Chondrocyte (in vitro differentiated cells): ENCODE data around the gene DYNC1I1. TPM values are rescaled to one million over a fixed set of nuclear protein-coding genes. Genes with fewer than 3 reads are reported as not detected.

ENCODE experiments used
- DNase-seq: peaks from one replicate; pipeline ENCODE4 v3.0.0; 2021; ENCODE audit warnings: mixed read lengths, low spot score
- H3K27ac Mint-ChIP-seq: one replicate; pipeline ENCODE4 v1.8.0; 2021; ENCODE audit warnings: mild to moderate bottlenecking, moderate library complexity, mixed read lengths; ENCODE audit not compliant: unreplicated experiment
- H3K27me3 Mint-ChIP-seq: 2 replicates; pipeline ENCODE4 v1.8.0; 2021; ENCODE audit warnings: low read depth, mixed read lengths
- H3K36me3 Mint-ChIP-seq: 2 replicates; pipeline ENCODE4 v1.8.0; 2021; ENCODE audit warnings: low read depth, mixed read lengths
- H3K4me1 Mint-ChIP-seq: 2 replicates; pipeline ENCODE4 v1.8.0; 2021; ENCODE audit warnings: low read depth, mild to moderate bottlenecking, mixed read lengths
- H3K4me3 Mint-ChIP-seq: one replicate; pipeline ENCODE4 v1.8.0; 2021; ENCODE audit warnings: mild to moderate bottlenecking, moderate library complexity, mixed read lengths; ENCODE audit not compliant: unreplicated experiment
- H3K9me3 Mint-ChIP-seq: 2 replicates; pipeline ENCODE4 v1.8.0; 2021; ENCODE audit warnings: low read depth, mixed read lengths
- CTCF ChIP-seq: fragments of 200-600 bp; sonication (generic); IDR thresholded peaks from 2 replicates; pipeline ENCODE4 v1.5.0; 2021; ENCODE audit warnings: antibody characterized with exemption, mild to moderate bottlenecking, moderate library complexity
- total RNA-seq: library from RNA; stranded (reverse); gene quantifications from 3 replicates; pipeline ENCODE4 v1.2.1, GENCODE V29; 2021

DYNC1I1 gene
- total RNA-seq, 1 donor from 2014 or later, result 17.4 TPM

GRCh38 chr7:96120445-96121225 lies 348.3 kb downstream of the DYNC1I1 start:
- H3K4me3 Mint-ChIP-seq, result no peak overlapping the region
- TF ChIP-seq CTCF, result no peak
- no peak for DNase-seq
- peaks cover 2% of the 10 kb centered on the region for H3K4me1 Mint-ChIP-seq
- H3K36me3 Mint-ChIP-seq, result peaks cover 15% of the 10 kb centered on the region
- no peak overlapping the region for H3K27ac Mint-ChIP-seq
- H3K9me3 Mint-ChIP-seq, result no peaks in the 10 kb centered on the region
- H3K27me3 Mint-ChIP-seq, result no peaks in the 10 kb centered on the region

- Mint-ChIP-seq H3K9me3 (no peaks in the 10 kb centered on the region), H3K27ac (no peak overlapping the region), H3K4me1 (peaks cover 2% of the 10 kb centered on the region), H3K4me3 (no peak overlapping the region), H3K27me3 (no peaks in the 10 kb centered on the region), H3K36me3 (peaks cover 15% of the 10 kb centered on the region)
- DNase-seq, result no peak
- no peak for TF ChIP-seq CTCF
These were observed 349.4 kb downstream of the DYNC1I1 start for GRCh38 chr7:96121752-96122151.

GRCh38 chr7:96122746-96123145 lies 350.4 kb downstream of the DYNC1I1 start:
- H3K4me1 Mint-ChIP-seq, result peaks cover 3% of the 10 kb centered on the region
- no peak for DNase-seq
- H3K9me3 Mint-ChIP-seq, result no peaks in the 10 kb centered on the region

DNA sequence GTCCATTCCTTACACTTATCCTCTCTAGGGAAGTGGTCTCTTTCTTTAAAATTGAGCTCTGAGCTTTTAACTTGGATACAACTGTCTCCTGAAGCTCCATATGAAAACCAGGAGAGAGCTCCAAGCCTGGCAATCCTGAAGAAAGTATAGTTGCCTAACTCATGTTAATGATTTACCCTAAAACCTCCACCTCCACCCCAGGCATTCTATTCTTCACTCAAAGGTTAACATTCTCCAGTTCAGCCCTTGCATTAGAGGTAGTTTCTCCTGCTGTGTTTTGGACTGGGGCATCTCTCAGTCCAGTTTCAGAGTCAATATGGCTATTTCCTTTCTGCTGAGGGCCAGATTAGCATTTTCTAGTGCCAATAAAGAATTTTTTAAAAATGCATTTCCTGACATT lies 354.0 kb downstream of the DYNC1I1 start:
- TF ChIP-seq CTCF, result no peak
- no peak overlapping the region for H3K27ac Mint-ChIP-seq
- DNase-seq, result no peak
- peaks cover 3% of the 10 kb centered on the region for H3K4me1 Mint-ChIP-seq
- H3K36me3 Mint-ChIP-seq, result peaks cover 9% of the 10 kb centered on the region
- H3K9me3 Mint-ChIP-seq, result no peaks in the 10 kb centered on the region
- H3K27me3 Mint-ChIP-seq, result no peaks in the 10 kb centered on the region
- H3K4me3 Mint-ChIP-seq, result no peak overlapping the region

More at GRCh38 chr7:96122746-96123145, 350.4 kb downstream of the DYNC1I1 start:
- no peak overlapping the region for H3K4me3 Mint-ChIP-seq
- H3K36me3 Mint-ChIP-seq, result peaks cover 15% of the 10 kb centered on the region
- H3K27me3 Mint-ChIP-seq, result no peaks in the 10 kb centered on the region
- TF ChIP-seq CTCF, result no peak
- H3K27ac Mint-ChIP-seq, result no peak overlapping the region

DNA sequence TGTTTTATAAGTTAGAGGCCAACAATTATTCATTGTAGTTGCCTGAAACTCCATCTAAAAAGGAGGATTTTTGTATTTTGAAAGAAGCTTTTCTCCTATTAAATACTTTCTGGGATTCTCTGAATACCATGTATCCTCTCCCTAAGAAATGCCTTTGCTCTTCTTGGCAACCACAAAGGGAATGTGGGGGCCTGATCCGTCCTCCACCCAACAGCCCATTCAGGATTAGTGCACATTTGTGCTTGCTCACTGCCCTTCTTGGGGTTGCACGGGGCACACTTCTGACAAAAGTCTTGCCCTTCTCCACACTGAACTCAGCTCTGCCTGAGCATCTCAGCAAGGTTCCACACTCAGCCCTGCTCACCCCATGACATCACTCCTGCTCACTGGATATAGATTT lies 355.4 kb downstream of the DYNC1I1 start:
- Mint-ChIP-seq H3K9me3 (no peaks in the 10 kb centered on the region), H3K27me3 (no peaks in the 10 kb centered on the region), H3K36me3 (peaks cover 5% of the 10 kb centered on the region), H3K27ac (no peak overlapping the region), H3K4me1 (peaks cover 8% of the 10 kb centered on the region), H3K4me3 (no peak overlapping the region)
- DNase-seq, result no peak
- TF ChIP-seq CTCF, result no peak
